GM12872 (cell line): ENCODE measurements around the gene HMGXB4.

ENCODE experiments used
- TF ChIP-seq, protein P1 (sequence below): IDR thresholded peaks from 3 replicates; pipeline ENCODE4 v1.5.1; 2011; ENCODE audit warnings: low read depth, mild to moderate bottlenecking, low read length, moderate library complexity; ENCODE audit not compliant: insufficient read depth

HMGXB4 gene

DNA sequence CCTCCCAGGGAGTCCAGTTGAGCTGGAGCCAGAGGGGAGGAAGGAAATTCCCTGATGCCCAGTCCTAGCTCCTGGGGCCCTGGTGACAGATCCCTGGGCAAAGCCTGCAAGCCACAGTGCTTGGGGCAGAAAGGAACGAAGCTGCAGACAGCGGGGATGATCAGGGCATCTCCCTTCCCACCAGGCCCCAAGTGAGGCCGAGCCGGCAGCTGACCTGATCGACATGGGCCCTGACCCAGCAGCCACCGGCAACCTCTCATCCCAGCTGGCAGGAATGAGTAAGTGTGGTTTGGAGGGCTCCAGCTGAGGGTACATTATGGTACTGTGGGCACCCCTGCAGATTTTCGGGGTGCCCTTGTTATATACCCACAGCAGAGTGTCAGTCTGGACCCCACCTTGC is 75.9 kb downstream of the HMGXB4 start:
- TF ChIP-seq, protein P1, sequence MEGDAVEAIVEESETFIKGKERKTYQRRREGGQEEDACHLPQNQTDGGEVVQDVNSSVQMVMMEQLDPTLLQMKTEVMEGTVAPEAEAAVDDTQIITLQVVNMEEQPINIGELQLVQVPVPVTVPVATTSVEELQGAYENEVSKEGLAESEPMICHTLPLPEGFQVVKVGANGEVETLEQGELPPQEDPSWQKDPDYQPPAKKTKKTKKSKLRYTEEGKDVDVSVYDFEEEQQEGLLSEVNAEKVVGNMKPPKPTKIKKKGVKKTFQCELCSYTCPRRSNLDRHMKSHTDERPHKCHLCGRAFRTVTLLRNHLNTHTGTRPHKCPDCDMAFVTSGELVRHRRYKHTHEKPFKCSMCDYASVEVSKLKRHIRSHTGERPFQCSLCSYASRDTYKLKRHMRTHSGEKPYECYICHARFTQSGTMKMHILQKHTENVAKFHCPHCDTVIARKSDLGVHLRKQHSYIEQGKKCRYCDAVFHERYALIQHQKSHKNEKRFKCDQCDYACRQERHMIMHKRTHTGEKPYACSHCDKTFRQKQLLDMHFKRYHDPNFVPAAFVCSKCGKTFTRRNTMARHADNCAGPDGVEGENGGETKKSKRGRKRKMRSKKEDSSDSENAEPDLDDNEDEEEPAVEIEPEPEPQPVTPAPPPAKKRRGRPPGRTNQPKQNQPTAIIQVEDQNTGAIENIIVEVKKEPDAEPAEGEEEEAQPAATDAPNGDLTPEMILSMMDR, result no peak

DNA sequence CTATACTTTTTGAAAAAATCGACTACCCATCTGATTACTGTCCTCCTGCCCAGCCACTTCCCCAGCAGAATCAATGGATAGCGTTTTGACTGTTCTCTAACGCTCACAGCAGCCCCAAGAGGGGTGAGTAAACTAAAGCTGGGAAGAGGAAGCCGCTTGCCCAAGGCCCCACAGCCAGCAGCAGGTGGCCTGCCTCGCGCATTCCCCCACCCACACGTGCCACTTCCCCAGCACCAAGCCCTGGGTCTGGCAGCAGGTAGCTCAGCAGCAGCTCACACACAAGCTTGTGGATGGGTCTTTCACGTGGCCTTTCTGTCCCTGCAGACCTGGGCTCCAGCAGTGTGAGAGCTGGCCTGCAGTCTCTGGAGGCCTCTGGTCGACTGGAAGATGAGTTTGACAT is 76.7 kb downstream of the HMGXB4 start:
- TF ChIP-seq, protein P1, result no peak

DNA sequence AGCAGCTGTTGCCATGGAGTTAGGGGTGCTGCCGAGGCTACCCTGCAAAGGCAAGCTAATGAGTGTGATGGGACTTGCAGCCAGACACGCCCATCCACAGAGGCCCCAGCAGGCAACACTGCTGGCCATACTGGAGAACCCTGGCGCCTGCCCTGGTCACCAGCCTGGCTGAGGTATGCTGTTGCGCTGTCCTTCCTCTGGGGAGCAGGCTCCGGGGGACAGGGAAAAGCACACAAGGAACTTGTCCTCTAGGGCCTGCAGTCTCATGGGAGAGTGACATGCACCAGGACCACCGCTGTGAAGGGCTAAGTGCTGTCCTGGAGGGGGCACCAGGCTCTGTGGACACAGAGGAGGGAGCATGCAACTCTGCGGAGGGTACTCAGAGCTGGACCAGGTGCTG is 78.2 kb downstream of the HMGXB4 start:
- TF ChIP-seq, protein P1, result no peak

DNA sequence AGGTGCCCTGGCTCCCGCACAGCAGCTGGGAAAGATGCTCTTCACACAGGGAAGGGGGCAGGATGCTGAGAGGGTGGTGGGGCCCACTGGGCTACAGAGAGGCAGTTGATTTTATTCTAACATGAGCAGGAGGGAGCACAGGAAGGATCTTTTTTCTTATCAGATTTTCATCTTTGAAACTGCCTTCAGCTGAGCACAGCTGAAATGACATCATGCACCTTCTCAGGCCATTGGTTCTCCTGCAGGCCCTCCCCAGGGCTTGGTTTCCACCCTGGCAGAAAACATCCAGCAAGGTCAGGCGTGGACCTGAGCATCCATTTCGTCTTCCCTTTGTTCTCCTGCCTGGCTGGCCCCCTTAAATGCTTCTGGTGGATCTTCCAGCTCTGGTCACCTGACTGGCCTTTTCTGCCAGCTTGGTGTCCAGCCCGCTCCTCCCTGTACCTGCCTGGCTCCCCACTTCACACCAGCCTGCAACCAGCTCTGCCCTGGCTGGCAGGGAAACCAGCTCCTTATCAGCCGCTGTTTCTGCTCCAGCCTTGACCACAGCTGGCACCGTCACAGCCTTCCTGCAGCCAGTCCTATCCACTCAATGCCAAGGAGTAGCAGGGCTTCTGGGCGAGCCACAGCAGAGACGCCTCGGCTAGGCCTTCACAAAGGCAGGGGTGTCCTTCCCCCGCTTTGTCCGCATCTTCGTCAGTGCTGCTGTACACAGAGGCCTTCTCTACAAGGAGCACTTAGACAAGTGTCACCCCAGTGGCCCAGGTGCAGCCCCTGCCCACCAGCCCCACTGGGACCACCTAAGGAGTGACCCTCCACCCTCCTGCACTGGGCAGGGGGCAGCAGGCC is 78.9 kb downstream of the HMGXB4 start:
- TF ChIP-seq, protein P1, result no peak

DNA sequence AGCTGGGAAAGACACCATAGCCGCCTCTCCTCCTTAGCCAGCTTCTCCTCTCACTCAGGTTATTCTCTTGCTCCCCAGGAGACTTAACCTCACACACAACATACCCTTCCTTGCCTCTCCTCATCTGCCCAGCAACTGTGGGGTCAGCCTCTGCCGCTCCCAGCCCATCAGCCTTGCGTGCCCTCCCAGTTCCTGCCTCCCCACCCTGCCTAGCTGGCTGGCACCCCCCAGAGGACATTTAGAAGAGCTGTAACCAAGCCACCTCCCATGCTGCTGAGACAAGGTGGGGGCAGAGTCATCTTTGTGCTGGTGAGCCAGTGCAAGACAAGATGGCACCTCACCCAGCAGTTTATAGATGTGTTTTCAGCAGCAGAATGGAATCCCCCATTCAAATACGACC is 80.6 kb downstream of the HMGXB4 start:
- TF ChIP-seq, protein P1, result peak; percentile 38; the same call in 1 of the 3 replicates

DNA sequence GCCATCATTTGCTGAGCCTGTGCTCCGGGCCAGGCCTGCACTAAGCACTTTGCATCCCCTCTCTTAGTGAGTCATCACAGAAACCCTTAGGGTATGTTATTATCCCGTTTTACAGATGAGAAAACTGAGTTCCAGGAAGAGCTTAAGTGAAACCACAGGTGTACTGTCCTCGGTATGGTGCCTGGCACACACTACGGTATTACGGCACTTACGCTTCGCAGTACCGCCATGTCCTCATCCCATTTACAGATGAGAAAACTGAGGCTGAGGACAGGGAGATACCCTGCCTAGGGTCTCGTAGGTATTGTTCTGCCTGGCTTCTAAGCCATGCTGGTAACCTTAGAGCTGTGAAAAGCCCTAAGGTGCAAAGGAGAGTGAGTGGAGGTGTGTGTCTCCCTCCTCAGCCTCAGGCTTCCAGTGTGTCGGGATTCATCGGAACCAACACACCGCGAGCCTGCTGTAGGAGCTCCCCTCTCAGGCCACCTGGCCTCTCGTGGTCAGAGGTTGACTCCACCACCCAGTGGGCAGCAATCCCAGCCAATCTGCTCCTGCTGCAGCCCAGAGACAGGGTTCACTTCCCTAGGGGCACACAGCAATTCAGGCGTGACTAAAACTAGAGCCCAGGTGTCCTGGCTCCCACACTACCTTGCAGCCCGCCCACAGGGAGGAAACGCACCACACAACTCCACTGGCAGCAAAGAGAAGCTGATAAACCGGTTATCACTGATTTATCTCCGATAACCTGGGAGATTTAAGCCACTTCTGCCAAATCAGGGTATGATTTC is 84.0 kb downstream of the HMGXB4 start:
- TF ChIP-seq, protein P1, result no peak

DNA sequence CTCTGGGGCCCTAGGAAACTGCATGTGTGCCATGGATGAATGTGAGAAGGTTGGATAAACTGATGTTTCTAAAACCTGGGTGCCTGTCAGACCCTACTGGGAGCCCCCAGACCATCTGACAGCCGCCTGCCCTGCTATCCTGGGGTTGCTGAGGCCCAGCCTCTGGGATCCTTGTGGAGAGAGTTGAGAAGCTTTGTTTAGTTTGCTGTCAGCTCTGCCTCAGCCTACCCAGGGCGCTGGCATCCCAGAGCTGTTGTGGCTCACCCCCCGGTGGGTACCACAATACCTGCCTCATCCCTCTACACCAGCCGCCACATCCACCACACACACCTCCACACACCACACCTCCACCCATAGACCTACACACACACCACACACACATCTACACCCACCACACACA is 85.1 kb downstream of the HMGXB4 start:
- TF ChIP-seq, protein P1, result no peak
